ENCODE data around the gene GIMAP7. TPM values are rescaled to one million over a fixed set of nuclear protein-coding genes. Genes with fewer than 3 reads are reported as not detected.

Gene GIMAP7
- total RNA-seq, 3 donors from 2014 or later = 9.4 to 22.1 (median 15.7) TPM

DNA sequence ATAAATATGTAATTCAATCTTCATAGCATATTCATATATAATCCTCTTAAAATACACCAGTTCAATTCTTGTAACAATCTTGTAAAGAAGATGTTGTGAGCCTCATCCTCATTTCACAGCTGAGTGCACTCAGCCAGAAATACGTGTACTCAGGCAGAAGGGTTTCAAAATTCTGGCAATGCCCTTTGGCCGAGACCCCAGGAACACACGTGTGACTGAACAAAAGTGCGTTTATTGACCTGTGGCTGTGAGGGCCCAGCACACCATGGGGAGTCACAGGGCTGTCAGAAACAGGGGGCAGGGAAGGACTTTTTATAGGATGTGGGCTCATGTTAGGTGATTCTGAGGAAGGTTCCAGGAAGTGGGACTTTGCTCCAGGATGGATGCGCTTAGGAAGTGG, 42.8 kb upstream of the GIMAP7 start:
- Histone ChIP-seq H3K27ac (no peak overlapping the region), H3K9me3 (no peaks in the 10 kb centered on the region), H3K36me3 (no peaks in the 10 kb centered on the region), H3K4me1 (no peaks in the 10 kb centered on the region), H3K27me3 (no peaks in the 10 kb centered on the region), H3K4me3 (no peak overlapping the region)
- DNase-seq (ENCODE audit: low spot score in 2 of 2) = no peak
- TF ChIP-seq POLR2AphosphoS5 (IDR thresholded peaks at IDR 0.05) (no peak), POLR2A (IDR thresholded peaks at IDR 0.05) (no peak)
- TF ChIP-seq, protein P1, sequence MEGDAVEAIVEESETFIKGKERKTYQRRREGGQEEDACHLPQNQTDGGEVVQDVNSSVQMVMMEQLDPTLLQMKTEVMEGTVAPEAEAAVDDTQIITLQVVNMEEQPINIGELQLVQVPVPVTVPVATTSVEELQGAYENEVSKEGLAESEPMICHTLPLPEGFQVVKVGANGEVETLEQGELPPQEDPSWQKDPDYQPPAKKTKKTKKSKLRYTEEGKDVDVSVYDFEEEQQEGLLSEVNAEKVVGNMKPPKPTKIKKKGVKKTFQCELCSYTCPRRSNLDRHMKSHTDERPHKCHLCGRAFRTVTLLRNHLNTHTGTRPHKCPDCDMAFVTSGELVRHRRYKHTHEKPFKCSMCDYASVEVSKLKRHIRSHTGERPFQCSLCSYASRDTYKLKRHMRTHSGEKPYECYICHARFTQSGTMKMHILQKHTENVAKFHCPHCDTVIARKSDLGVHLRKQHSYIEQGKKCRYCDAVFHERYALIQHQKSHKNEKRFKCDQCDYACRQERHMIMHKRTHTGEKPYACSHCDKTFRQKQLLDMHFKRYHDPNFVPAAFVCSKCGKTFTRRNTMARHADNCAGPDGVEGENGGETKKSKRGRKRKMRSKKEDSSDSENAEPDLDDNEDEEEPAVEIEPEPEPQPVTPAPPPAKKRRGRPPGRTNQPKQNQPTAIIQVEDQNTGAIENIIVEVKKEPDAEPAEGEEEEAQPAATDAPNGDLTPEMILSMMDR (IDR thresholded peaks at IDR 0.05) = no peak
- intact Hi-C loops (cut with DNase I; ENCODE audit: low total_unique reads) = no loop called here

DNA sequence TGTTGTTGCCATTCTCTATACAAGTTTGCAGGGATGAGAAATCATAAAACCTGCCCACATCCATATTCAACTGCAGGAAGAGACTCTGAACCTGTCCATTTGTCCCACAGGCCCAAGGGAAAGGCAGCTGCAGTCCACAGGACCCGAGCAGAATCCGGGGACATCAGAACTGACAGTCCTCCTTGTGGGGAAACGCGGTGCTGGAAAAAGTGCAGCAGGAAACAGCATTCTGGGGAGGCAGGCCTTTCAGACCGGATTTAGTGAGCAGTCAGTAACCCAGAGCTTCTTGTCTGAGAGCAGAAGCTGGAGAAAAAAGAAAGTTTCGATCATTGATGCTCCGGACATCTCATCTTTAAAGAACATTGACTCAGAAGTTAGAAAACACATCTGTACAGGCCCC, 40.8 kb upstream of the GIMAP7 start:
- Histone ChIP-seq H3K27me3 (no peaks in the 10 kb centered on the region), H3K9me3 (no peaks in the 10 kb centered on the region), H3K4me1 (no peaks in the 10 kb centered on the region), H3K4me3 (no peak overlapping the region), H3K27ac (no peak overlapping the region), H3K36me3 (no peaks in the 10 kb centered on the region)
- DNase-seq (ENCODE audit: low spot score in 2 of 2) = no peak
- intact Hi-C loops (cut with DNase I; ENCODE audit: low total_unique reads) = no loop called here
- TF ChIP-seq, protein P1 (IDR thresholded peaks at IDR 0.05) = no peak
- TF ChIP-seq POLR2A (IDR thresholded peaks at IDR 0.05) (no peak), POLR2AphosphoS5 (IDR thresholded peaks at IDR 0.05) (no peak)

DNA sequence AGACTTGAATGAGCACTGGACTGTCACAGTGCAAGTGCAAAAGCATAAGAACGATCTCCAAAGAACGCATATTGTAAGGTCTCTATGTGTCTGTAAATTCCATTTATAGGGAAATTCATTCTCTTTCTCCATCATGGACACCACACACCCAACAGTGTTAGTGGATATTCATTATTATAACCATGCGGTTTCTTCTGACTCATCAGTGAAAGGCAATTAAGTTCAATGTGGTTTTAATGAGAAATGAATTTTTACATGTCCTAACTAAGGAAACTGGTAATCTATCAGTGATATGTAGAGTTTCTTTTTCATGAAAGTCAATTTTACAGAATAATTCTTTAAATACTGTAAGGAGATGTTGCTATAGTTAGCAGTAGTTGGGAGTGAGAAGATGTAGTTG, 38.4 kb upstream of the GIMAP7 start:
- H3K9me3 ChIP-seq = no peaks in the 10 kb centered on the region
- H3K36me3 ChIP-seq = no peaks in the 10 kb centered on the region
- no peak overlapping the region for H3K4me3 ChIP-seq
- no peak for DNase-seq (ENCODE audit: low spot score in 2 of 2)
- peak overlapping the region in 1 of 2 donors; percentile 12 for H3K27ac ChIP-seq
- intact Hi-C loops (cut with DNase I; ENCODE audit: low total_unique reads) = no loop called here
- no peak for TF ChIP-seq POLR2A (IDR thresholded peaks at IDR 0.05)
- TF ChIP-seq, protein P1 (IDR thresholded peaks at IDR 0.05) = no peak
- TF ChIP-seq POLR2AphosphoS5 (IDR thresholded peaks at IDR 0.05) = no peak
- H3K4me1 ChIP-seq = no peaks in the 10 kb centered on the region
- H3K27me3 ChIP-seq = no peaks in the 10 kb centered on the region

DNA sequence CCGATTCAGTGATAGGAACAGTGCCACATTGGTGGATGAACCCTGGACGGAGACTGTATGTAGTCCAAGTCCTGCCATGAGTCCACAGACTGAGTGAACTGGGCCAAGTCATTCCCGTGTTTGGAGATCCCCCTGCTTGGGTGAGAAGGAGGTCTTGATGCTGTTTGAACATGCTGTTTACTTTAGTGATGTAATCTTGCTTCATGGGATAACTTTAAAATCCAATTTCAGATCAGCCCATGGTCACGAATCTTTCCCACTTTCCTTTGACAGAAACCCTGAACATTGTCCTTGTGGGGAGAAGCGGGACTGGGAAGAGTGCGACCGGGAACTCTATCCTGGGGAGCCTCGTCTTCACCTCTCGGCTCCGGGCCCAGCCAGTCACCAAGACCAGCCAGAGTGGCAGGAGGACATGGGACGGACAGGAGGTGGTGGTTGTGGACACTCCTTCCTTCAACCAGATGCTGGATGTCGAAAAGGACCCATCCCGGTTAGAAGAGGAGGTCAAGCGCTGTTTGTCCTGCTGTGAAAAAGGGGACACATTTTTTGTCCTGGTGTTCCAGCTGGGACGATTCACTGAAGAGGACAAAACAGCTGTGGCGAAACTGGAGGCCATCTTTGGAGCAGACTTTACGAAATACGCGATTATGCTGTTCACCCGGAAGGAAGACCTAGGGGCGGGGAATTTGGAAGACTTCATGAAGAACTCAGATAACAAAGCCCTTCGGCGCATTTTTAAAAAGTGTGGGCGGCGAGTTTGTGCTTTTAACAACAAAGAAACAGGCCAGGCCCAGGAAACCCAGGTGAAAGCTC, 37.6 kb upstream of the GIMAP7 start:
- no peaks in the 10 kb centered on the region for H3K4me1 ChIP-seq
- H3K9me3 ChIP-seq = no peaks in the 10 kb centered on the region
- no peaks in the 10 kb centered on the region for H3K27me3 ChIP-seq
- intact Hi-C loops (cut with DNase I; ENCODE audit: low total_unique reads) = no loop called here
- H3K4me3 ChIP-seq = no peak overlapping the region
- no peaks in the 10 kb centered on the region for H3K36me3 ChIP-seq
- no peak for TF ChIP-seq POLR2AphosphoS5 (IDR thresholded peaks at IDR 0.05)
- TF ChIP-seq POLR2A (IDR thresholded peaks at IDR 0.05) = no peak
- TF ChIP-seq, protein P1 (IDR thresholded peaks at IDR 0.05) = no peak
- DNase-seq (ENCODE audit: low spot score in 2 of 2) = no peak
- H3K27ac ChIP-seq = peak overlapping the region in 1 of 2 donors; percentile 12

DNA sequence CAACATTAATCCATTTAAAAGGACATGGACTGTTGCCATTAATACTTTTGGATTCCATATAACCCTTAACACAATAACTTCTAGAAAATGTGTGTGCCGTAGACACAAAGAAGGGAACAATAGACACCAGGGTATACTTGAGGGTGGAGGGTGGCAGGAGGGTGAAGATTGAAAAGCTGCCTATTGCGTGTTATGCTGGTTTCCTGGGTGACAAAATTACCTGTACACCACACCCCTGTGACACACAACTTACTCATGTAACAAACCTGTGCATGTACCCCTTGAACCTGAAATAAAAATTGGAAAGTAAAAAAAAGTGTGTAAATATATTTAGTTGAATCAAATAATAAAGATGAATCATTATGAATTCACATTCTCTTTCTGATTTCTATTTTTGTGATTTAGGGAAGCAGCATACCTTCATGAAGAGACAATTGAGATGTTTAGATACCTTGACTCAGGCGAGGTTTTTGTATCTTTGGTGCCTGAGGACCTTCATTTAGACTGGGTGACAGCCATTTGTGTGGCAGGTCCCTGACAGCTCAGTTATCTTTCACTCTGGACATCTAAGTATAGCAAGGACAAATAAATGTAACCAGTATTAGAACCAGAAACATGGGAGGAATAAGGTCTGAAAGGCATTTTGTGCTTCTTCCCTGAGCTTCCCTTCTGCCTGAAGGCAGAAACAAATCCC, 35.5 kb upstream of the GIMAP7 start:
- Histone ChIP-seq H3K27ac (no peak overlapping the region), H3K9me3 (no peaks in the 10 kb centered on the region), H3K4me1 (no peaks in the 10 kb centered on the region), H3K4me3 (no peak overlapping the region), H3K27me3 (no peaks in the 10 kb centered on the region), H3K36me3 (no peaks in the 10 kb centered on the region)
- intact Hi-C loops (cut with DNase I; ENCODE audit: low total_unique reads) = no loop called here
- TF ChIP-seq, protein P1 (IDR thresholded peaks at IDR 0.05) = no peak
- TF ChIP-seq POLR2A (IDR thresholded peaks at IDR 0.05) (no peak), POLR2AphosphoS5 (IDR thresholded peaks at IDR 0.05) (no peak)
- no peak for DNase-seq (ENCODE audit: low spot score in 2 of 2)

Measured in breast epithelium (tissue), 4 donors.